WTC11 (cell line): ENCODE results near the gene TNNI2. TPM values are rescaled to one million over a fixed set of nuclear protein-coding genes. Genes with fewer than 3 reads are reported as not detected.
"Not testable (repeated sequence)": the region's sequence is repeated elsewhere in the genome, so short reads cannot be mapped to it uniquely, and the experiment has no call there.

ENCODE experiments used
- ATAC-seq: fragments of 200-7000 bp; cut with Tn5 transposase; 2 replicates; pipeline ENCODE4 v1.10.0; 2021; ENCODE audit warnings: mild to moderate bottlenecking, moderate library complexity
- CTCF ChIA-PET: fragments of 300-600 bp; sonication (Branson Sonifier 250); formaldehyde crosslinking; loops from one replicate; lab custom pipeline; 2021; ENCODE audit warnings: antibody characterized with exemption; lab: Charles Lee
- POLR2A ChIA-PET: fragments of 350-600 bp; sonication (Branson Sonifier 250); formaldehyde crosslinking; loops from one replicate; lab custom pipeline; 2021; ENCODE audit warnings: antibody characterized with exemption; lab: Charles Lee
- DNase-seq: peaks from one replicate; pipeline ENCODE4 v3.0.0; 2021; ENCODE audit warnings: low spot score
- H3K27ac Mint-ChIP-seq: 2 replicates; pipeline ENCODE4 v1.8.0; 2021; ENCODE audit warnings: mixed read lengths
- H3K27me3 Mint-ChIP-seq: 2 replicates; pipeline ENCODE4 v1.8.0; 2021; ENCODE audit warnings: low read depth, mild to moderate bottlenecking, moderate library complexity, mixed read lengths
- H3K36me3 Mint-ChIP-seq: 2 replicates; pipeline ENCODE4 v1.8.0; 2021; ENCODE audit warnings: mixed read lengths
- H3K4me1 Mint-ChIP-seq: 2 replicates; pipeline ENCODE4 v1.8.0; 2022; ENCODE audit warnings: mixed read lengths
- H3K4me3 Mint-ChIP-seq: 2 replicates; pipeline ENCODE4 v1.8.0; 2021; ENCODE audit warnings: mild to moderate bottlenecking, moderate library complexity, mixed read lengths
- H3K9me3 Mint-ChIP-seq: 2 replicates; pipeline ENCODE4 v1.8.0; 2021; ENCODE audit warnings: mixed read lengths
- ARID4B ChIP-seq: sonication (generic); formaldehyde crosslinking; IDR thresholded peaks from 2 replicates; pipeline ENCODE4 v1.8.0; 2023; ENCODE audit warnings: missing genetic modification reagents, mild to moderate bottlenecking, borderline replicate concordance
- CBFB ChIP-seq: sonication (generic); formaldehyde crosslinking; IDR thresholded peaks from 2 replicates; pipeline ENCODE4 v1.8.1; 2022; ENCODE audit warnings: mild to moderate bottlenecking, low read depth, missing genetic modification reagents
- CREB1 ChIP-seq: sonication (generic); formaldehyde crosslinking; IDR thresholded peaks from 2 replicates; pipeline ENCODE4 v1.8.0; 2023; ENCODE audit warnings: mild to moderate bottlenecking, missing genetic modification reagents
- E2F5 ChIP-seq: sonication (generic); formaldehyde crosslinking; IDR thresholded peaks from 2 replicates; pipeline ENCODE4 v1.8.1; 2022; ENCODE audit warnings: mild to moderate bottlenecking, moderate library complexity, missing genetic modification reagents
- FOXK1 ChIP-seq: sonication (generic); formaldehyde crosslinking; IDR thresholded peaks from 2 replicates; pipeline ENCODE4 v1.8.0; 2022; ENCODE audit warnings: mild to moderate bottlenecking, moderate library complexity, missing genetic modification reagents
- IRF2 ChIP-seq: sonication (generic); formaldehyde crosslinking; IDR thresholded peaks from 2 replicates; pipeline ENCODE4 v1.8.0; 2022; ENCODE audit warnings: low read depth, missing genetic modification reagents, borderline replicate concordance
- NFE2L1 ChIP-seq: sonication (generic); formaldehyde crosslinking; IDR thresholded peaks from 2 replicates; pipeline ENCODE4 v1.8.1; 2023; ENCODE audit warnings: missing genetic modification reagents
- NR1H2 ChIP-seq: sonication (generic); formaldehyde crosslinking; IDR thresholded peaks from 2 replicates; pipeline ENCODE4 v1.9.0; 2021; ENCODE audit warnings: mild to moderate bottlenecking, moderate library complexity, missing genetic modification reagents
- NR2C2 ChIP-seq: sonication (generic); formaldehyde crosslinking; IDR thresholded peaks from 2 replicates; pipeline ENCODE4 v1.8.0; 2022; ENCODE audit warnings: mild to moderate bottlenecking, missing genetic modification reagents
- SMAD4 ChIP-seq: sonication (generic); formaldehyde crosslinking; IDR thresholded peaks from 2 replicates; pipeline ENCODE4 v1.8.0; 2022; ENCODE audit warnings: mild to moderate bottlenecking, missing genetic modification reagents
- ZNF263 ChIP-seq: sonication (generic); formaldehyde crosslinking; IDR thresholded peaks from 2 replicates; pipeline ENCODE4 v1.8.1; 2022; ENCODE audit warnings: low read depth, mild to moderate bottlenecking, moderate library complexity, missing genetic modification reagents
- ZNF425 ChIP-seq: fragments of 250-450 bp; sonication (Bioruptor Pico); conservative IDR thresholded peaks from 2 replicates; pipeline ENCODE4 v1.9.0; 2021; ENCODE audit warnings: mild to moderate bottlenecking
- total RNA-seq: library from RNA; stranded (reverse); gene quantifications from 3 replicates; pipeline ENCODE4 v1.2.3, GENCODE V29; 2021
- TF ChIP-seq, protein P1 (sequence below): fragments of 250-450 bp; sonication (Bioruptor Pico); IDR thresholded peaks from 2 replicates; pipeline ENCODE4 v1.9.0; 2021; ENCODE audit warnings: moderate library complexity, mild to moderate bottlenecking, inconsistent platforms, borderline replicate concordance
- TF ChIP-seq, protein P2 (sequence below): sonication (generic); formaldehyde crosslinking; IDR thresholded peaks from 2 replicates; pipeline ENCODE4 v1.8.1; 2023; ENCODE audit warnings: mild to moderate bottlenecking, moderate library complexity, missing genetic modification reagents
- TF ChIP-seq, protein P3 (sequence below): fragments of 250-450 bp; sonication (Bioruptor Pico); IDR thresholded peaks from 2 replicates; pipeline ENCODE4 v1.8.0; 2021; ENCODE audit warnings: mild to moderate bottlenecking

The TNNI2 gene
- total RNA-seq, 1 experiment from 2014 or later, result not detected

DNA sequence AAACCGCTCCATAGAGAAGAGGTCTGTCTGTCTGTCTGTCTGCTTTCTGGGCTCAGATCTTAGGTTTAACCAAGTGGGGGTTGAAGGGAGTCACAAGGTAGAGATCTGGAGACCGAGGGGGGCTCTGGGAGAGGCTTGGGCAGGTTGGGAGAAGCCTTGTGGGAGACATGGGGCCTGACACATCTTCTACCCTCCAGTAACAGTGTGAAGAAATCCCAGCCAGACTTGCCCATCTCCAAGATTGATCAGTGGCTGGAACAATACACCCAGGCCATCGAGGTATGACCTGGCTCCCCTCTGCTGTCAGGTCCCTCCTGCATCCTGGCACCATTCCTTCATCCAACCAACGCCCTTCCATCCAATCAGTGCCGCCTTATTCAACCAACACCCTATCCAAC lies 45.5 kb downstream of the TNNI2 start:
- H3K4me3 Mint-ChIP-seq, result no peak overlapping the region
- POLR2A ChIA-PET, result no interaction called here

DNA sequence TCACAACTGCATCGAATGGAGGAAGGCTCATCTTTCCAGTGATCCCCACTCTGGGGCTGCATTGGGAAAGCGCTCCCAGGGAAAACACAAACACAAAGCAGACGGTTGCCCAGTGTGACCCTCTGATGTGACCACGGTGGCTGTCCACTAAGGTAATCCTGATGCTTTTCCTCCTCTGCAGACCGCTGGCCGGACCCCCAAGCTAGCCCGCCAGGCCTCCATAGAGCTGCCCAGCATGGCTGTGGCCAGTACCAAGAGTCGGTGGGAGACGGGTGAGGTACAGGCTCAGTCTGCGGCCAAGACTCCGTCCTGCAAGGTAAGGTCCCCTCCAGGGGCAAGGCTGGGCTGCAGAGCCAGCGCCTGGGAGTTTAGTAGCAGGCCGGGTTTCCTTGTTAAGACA lies 47.8 kb downstream of the TNNI2 start:
- CTCF ChIA-PET, H3K27me3 Mint-ChIP-seq, H3K4me1 Mint-ChIP-seq, H3K4me3 Mint-ChIP-seq, DNase-seq, H3K27ac Mint-ChIP-seq, H3K36me3 Mint-ChIP-seq, POLR2A ChIA-PET, H3K9me3 Mint-ChIP-seq, ATAC-seq: not testable (repeated sequence)

More for the DNA sequence above, 45.5 kb downstream of the TNNI2 start:
- Mint-ChIP-seq H3K27me3 (no peaks in the 10 kb centered on the region; the same call in 1 of the 2 replicates), H3K9me3 (no peaks in the 10 kb centered on the region), H3K36me3 (no peaks in the 10 kb centered on the region)
- TF ChIP-seq NFE2L1, result no peak
- no peak for TF ChIP-seq NR2C2 (CRISPR knock-in tag)
- TF ChIP-seq NR1H2 (CRISPR knock-in tag), result no peak
- TF ChIP-seq, protein P1, sequence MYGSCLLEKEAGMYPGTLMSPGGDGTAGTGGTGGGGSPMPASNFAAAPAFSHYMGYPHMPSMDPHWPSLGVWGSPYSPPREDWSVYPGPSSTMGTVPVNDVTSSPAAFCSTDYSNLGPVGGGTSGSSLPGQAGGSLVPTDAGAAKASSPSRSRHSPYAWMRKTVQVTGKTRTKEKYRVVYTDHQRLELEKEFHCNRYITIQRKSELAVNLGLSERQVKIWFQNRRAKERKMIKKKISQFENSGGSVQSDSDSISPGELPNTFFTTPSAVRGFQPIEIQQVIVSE (CRISPR knock-in tag), result no peak
- TF ChIP-seq ZNF263 (CRISPR knock-in tag), result no peak
- TF ChIP-seq, protein P2, sequence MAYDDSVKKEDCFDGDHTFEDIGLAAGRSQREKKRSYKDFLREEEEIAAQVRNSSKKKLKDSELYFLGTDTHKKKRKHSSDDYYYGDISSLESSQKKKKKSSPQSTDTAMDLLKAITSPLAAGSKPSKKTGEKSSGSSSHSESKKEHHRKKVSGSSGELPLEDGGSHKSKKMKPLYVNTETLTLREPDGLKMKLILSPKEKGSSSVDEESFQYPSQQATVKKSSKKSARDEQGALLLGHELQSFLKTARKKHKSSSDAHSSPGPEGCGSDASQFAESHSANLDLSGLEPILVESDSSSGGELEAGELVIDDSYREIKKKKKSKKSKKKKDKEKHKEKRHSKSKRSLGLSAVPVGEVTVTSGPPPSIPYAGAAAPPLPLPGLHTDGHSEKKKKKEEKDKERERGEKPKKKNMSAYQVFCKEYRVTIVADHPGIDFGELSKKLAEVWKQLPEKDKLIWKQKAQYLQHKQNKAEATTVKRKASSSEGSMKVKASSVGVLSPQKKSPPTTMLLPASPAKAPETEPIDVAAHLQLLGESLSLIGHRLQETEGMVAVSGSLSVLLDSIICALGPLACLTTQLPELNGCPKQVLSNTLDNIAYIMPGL (CRISPR knock-in tag), result no peak
- TF ChIP-seq CBFB (CRISPR knock-in tag), result no peak
- no peak for TF ChIP-seq ZNF425 (CRISPR knock-in tag)
- no peak for TF ChIP-seq FOXK1 (CRISPR knock-in tag)
- TF ChIP-seq CREB1 (CRISPR knock-in tag), result no peak
- TF ChIP-seq, all 79 proteins: peak for 0
- CTCF ChIA-PET, result interaction anchor here (0.6 to 3.8 kb wide), 6 partner anchors 32 to 272 kb away, joined by 3 to 159 read pairs (median 20); partner anchors contain the start of gene MRPL23
- no peak overlapping the region for H3K27ac Mint-ChIP-seq
- no peak for DNase-seq
- no peaks in the 10 kb centered on the region for H3K4me1 Mint-ChIP-seq
- no peak for ATAC-seq

DNA sequence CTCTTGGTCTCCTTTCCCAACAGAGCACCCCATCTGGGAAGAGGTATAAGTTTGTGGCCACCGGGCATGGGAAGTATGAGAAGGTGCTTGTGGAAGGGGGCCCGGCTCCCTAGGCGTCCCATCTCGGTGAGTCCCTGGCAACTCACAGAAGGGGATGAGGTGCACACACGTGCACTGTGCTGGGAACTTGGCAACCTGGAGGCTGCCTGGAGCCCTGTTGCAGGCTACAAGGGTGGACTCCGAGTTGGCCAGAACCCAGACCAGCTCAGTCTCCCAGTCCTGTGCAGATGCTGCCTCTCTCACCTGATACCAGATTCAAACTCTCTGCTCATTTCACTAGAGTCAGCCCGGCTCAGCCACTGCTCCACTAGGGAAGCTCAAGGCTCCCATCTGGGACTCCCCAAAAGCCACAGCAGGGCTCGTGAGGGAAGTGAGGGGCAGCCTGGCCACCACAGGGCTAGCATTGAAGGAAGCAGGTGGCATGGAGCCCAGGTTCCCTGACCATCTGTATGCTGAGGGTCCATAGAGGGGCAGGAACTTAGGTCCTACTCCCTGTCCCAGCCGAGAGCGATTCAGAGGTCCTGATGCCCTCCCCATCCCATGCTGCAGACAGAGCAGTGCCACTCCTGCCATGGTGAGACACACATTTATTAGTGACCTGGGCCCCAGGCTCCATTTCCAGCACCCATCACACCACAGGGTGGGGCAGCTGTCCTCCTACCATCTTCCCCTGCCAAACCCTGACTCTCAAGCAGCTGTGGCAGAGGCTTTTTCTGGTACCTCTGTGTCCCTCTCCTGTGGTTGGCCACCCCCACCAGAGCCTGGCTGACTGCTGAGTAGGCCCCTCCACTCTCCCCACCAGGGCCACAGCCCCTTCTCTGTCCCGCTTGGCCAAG lies 48.9 kb downstream of the TNNI2 start:
- Mint-ChIP-seq H3K36me3 (no peaks in the 10 kb centered on the region), H3K4me3 (no peak overlapping the region), H3K27me3 (no peaks in the 10 kb centered on the region; the same call in 1 of the 2 replicates), H3K4me1 (no peaks in the 10 kb centered on the region), H3K9me3 (no peaks in the 10 kb centered on the region), H3K27ac (no peak overlapping the region)
- ChIA-PET CTCF (interaction anchor here (0.5 to 1.9 kb wide), 2 partner anchors 11 to 41 kb away, joined by 3 to 5 read pairs; no protein-coding TSS in a partner anchor), POLR2A (no interaction called here)
- ATAC-seq (no peak), DNase-seq (no peak)
- TF ChIP-seq SMAD4, result no peak
- TF ChIP-seq IRF2 (CRISPR knock-in tag), result no peak
- no peak for TF ChIP-seq NFE2L1
- no peak for TF ChIP-seq ARID4B (CRISPR knock-in tag)
- no peak for TF ChIP-seq E2F5 (CRISPR knock-in tag)
- TF ChIP-seq FOXK1 (CRISPR knock-in tag), result no peak
- TF ChIP-seq, protein P3, sequence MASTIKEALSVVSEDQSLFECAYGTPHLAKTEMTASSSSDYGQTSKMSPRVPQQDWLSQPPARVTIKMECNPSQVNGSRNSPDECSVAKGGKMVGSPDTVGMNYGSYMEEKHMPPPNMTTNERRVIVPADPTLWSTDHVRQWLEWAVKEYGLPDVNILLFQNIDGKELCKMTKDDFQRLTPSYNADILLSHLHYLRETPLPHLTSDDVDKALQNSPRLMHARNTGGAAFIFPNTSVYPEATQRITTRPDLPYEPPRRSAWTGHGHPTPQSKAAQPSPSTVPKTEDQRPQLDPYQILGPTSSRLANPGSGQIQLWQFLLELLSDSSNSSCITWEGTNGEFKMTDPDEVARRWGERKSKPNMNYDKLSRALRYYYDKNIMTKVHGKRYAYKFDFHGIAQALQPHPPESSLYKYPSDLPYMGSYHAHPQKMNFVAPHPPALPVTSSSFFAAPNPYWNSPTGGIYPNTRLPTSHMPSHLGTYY (CRISPR knock-in tag), result no peak
